ENCODE measurements around the gene PF4V1. TPM values are rescaled to one million over a fixed set of nuclear protein-coding genes. Genes with fewer than 3 reads are reported as not detected.

Gene PF4V1
- total RNA-seq, 2 experiments from 2014 or later: not detected

- Mint-ChIP-seq H3K36me3 (ENCODE audit: low read depth) (no peaks in the 10 kb centered on the region), H3K4me3 (no peak within 1 kb of the TSS), H3K9me3 (no peaks in the 10 kb centered on the region), H3K4me1 (no peaks in the 10 kb centered on the region), H3K27me3 (peaks cover 10% of the 10 kb centered on the region), H3K27ac (no peak within 1 kb of the TSS)
- DNase-seq: no peak
- ChIA-PET CTCF (no interaction called here), POLR2A (no interaction called here)
These were observed 16.3 kb downstream of the PF4V1 start, which contains the start of gene CXCL1 for GRCh38 chr4:73869130-73870055. Gene CXCL1, plus strand, starts transcription at chr4:73869393. Its CDS starts 78 bp downstream, at chr4:73869471.

GRCh38 chr4:73870260-73870659, 17.2 kb downstream of the PF4V1 start:
- Mint-ChIP-seq H3K4me3 (no peak overlapping the region), H3K27ac (no peak overlapping the region), H3K4me1 (no peaks in the 10 kb centered on the region), H3K27me3 (peaks cover 10% of the 10 kb centered on the region), H3K36me3 (ENCODE audit: low read depth) (no peaks in the 10 kb centered on the region), H3K9me3 (no peaks in the 10 kb centered on the region)
- ChIA-PET CTCF (no interaction called here), POLR2A (no interaction called here)
- DNase-seq: no peak

GRCh38 chr4:73870768-73871167, 17.7 kb downstream of the PF4V1 start:
- no peak for DNase-seq
- ChIA-PET POLR2A (no interaction called here), CTCF (no interaction called here)
- H3K9me3 Mint-ChIP-seq: no peaks in the 10 kb centered on the region
- no peak overlapping the region for H3K4me3 Mint-ChIP-seq
- peaks cover 10% of the 10 kb centered on the region for H3K27me3 Mint-ChIP-seq
- no peaks in the 10 kb centered on the region for H3K4me1 Mint-ChIP-seq
- H3K27ac Mint-ChIP-seq: no peak overlapping the region
- no peaks in the 10 kb centered on the region for H3K36me3 Mint-ChIP-seq (ENCODE audit: low read depth)

- DNase-seq: no peak
- Mint-ChIP-seq H3K27me3 (peaks cover 10% of the 10 kb centered on the region), H3K27ac (no peak overlapping the region), H3K9me3 (no peaks in the 10 kb centered on the region), H3K4me1 (no peaks in the 10 kb centered on the region), H3K36me3 (ENCODE audit: low read depth) (no peaks in the 10 kb centered on the region), H3K4me3 (no peak overlapping the region)
- ChIA-PET CTCF (no interaction called here), POLR2A (no interaction called here)
These were observed 18.6 kb downstream of the PF4V1 start for GRCh38 chr4:73871511-73872310.

GRCh38 chr4:73872316-73873108, 19.4 kb downstream of the PF4V1 start:
- CTCF ChIA-PET: no interaction called here

GRCh38 chr4:73874386-73874785, 21.3 kb downstream of the PF4V1 start:
- Mint-ChIP-seq H3K36me3 (ENCODE audit: low read depth) (no peaks in the 10 kb centered on the region), H3K27ac (no peak overlapping the region), H3K4me1 (no peaks in the 10 kb centered on the region), H3K4me3 (no peak overlapping the region), H3K9me3 (no peaks in the 10 kb centered on the region), H3K27me3 (peaks cover 4% of the 10 kb centered on the region)
- POLR2A ChIA-PET: no interaction called here
- DNase-seq: no peak
- CTCF ChIA-PET: no interaction called here

More at GRCh38 chr4:73872316-73873108, 19.4 kb downstream of the PF4V1 start:
- no peaks in the 10 kb centered on the region for H3K4me1 Mint-ChIP-seq
- H3K36me3 Mint-ChIP-seq (ENCODE audit: low read depth): no peaks in the 10 kb centered on the region
- no peaks in the 10 kb centered on the region for H3K9me3 Mint-ChIP-seq
- no peak overlapping the region for H3K27ac Mint-ChIP-seq
- POLR2A ChIA-PET: no interaction called here
- H3K4me3 Mint-ChIP-seq: no peak overlapping the region
- H3K27me3 Mint-ChIP-seq: peaks cover 10% of the 10 kb centered on the region
- no peak for DNase-seq

- no peaks in the 10 kb centered on the region for H3K4me1 Mint-ChIP-seq
- no peak for DNase-seq
- no peaks in the 10 kb centered on the region for H3K27me3 Mint-ChIP-seq
- CTCF ChIA-PET: no interaction called here
- H3K9me3 Mint-ChIP-seq: no peaks in the 10 kb centered on the region
- H3K27ac Mint-ChIP-seq: no peak overlapping the region
- H3K36me3 Mint-ChIP-seq (ENCODE audit: low read depth): no peaks in the 10 kb centered on the region
- POLR2A ChIA-PET: no interaction called here
- no peak overlapping the region for H3K4me3 Mint-ChIP-seq
These were observed 22.3 kb downstream of the PF4V1 start for GRCh38 chr4:73875401-73875800.

- no peaks in the 10 kb centered on the region for H3K9me3 Mint-ChIP-seq
- no peaks in the 10 kb centered on the region for H3K36me3 Mint-ChIP-seq (ENCODE audit: low read depth)
- no peak overlapping the region for H3K4me3 Mint-ChIP-seq
- no peak overlapping the region for H3K27ac Mint-ChIP-seq
- H3K27me3 Mint-ChIP-seq: no peaks in the 10 kb centered on the region
- POLR2A ChIA-PET: no interaction called here
- CTCF ChIA-PET: no interaction called here
- no peak for DNase-seq
- H3K4me1 Mint-ChIP-seq: no peaks in the 10 kb centered on the region
These were observed 30.2 kb downstream of the PF4V1 start for GRCh38 chr4:73883306-73883705.

GRCh38 chr4:73885574-73886267, 32.6 kb downstream of the PF4V1 start:
- POLR2A ChIA-PET: no interaction called here
- no peaks in the 10 kb centered on the region for H3K27me3 Mint-ChIP-seq
- CTCF ChIA-PET: no interaction called here
- H3K4me3 Mint-ChIP-seq: no peak overlapping the region
- no peaks in the 10 kb centered on the region for H3K4me1 Mint-ChIP-seq
- H3K27ac Mint-ChIP-seq: no peak overlapping the region
- H3K9me3 Mint-ChIP-seq: no peaks in the 10 kb centered on the region
- DNase-seq: no peak
- no peaks in the 10 kb centered on the region for H3K36me3 Mint-ChIP-seq (ENCODE audit: low read depth)

GRCh38 chr4:73891326-73891725, 38.2 kb downstream of the PF4V1 start:
- Mint-ChIP-seq H3K9me3 (no peaks in the 10 kb centered on the region), H3K27ac (no peak overlapping the region), H3K27me3 (no peaks in the 10 kb centered on the region), H3K4me1 (no peaks in the 10 kb centered on the region), H3K4me3 (no peak overlapping the region), H3K36me3 (ENCODE audit: low read depth) (no peaks in the 10 kb centered on the region)
- DNase-seq: no peak
- POLR2A ChIA-PET: no interaction called here
- CTCF ChIA-PET: no interaction called here

- Mint-ChIP-seq H3K4me1 (no peaks in the 10 kb centered on the region), H3K4me3 (no peak overlapping the region), H3K9me3 (no peaks in the 10 kb centered on the region), H3K36me3 (ENCODE audit: low read depth) (no peaks in the 10 kb centered on the region), H3K27ac (no peak overlapping the region), H3K27me3 (no peaks in the 10 kb centered on the region)
- DNase-seq: no peak
- ChIA-PET CTCF (no interaction called here), POLR2A (no interaction called here)
These were observed 38.8 kb downstream of the PF4V1 start for GRCh38 chr4:73891739-73892405.

GRCh38 chr4:73892966-73893365, 39.9 kb downstream of the PF4V1 start:
- POLR2A ChIA-PET: no interaction called here
- CTCF ChIA-PET: no interaction called here
- no peak for DNase-seq
- H3K27me3 Mint-ChIP-seq: no peaks in the 10 kb centered on the region
- H3K36me3 Mint-ChIP-seq (ENCODE audit: low read depth): no peaks in the 10 kb centered on the region
- no peaks in the 10 kb centered on the region for H3K9me3 Mint-ChIP-seq
- no peak overlapping the region for H3K27ac Mint-ChIP-seq
- H3K4me3 Mint-ChIP-seq: no peak overlapping the region
- no peaks in the 10 kb centered on the region for H3K4me1 Mint-ChIP-seq
